ENCODE data around the gene CDHR2. TPM values are rescaled to one million over a fixed set of nuclear protein-coding genes. Genes with fewer than 3 reads are reported as not detected.

The CDHR2 gene
- total and polyA plus RNA-seq, 2 of the 13 experiments (the other 11 are each of a cell fraction or from before 2014, with no cell fraction given) = 17.9 to 20.9 TPM

- TF ChIP-seq, protein P1, sequence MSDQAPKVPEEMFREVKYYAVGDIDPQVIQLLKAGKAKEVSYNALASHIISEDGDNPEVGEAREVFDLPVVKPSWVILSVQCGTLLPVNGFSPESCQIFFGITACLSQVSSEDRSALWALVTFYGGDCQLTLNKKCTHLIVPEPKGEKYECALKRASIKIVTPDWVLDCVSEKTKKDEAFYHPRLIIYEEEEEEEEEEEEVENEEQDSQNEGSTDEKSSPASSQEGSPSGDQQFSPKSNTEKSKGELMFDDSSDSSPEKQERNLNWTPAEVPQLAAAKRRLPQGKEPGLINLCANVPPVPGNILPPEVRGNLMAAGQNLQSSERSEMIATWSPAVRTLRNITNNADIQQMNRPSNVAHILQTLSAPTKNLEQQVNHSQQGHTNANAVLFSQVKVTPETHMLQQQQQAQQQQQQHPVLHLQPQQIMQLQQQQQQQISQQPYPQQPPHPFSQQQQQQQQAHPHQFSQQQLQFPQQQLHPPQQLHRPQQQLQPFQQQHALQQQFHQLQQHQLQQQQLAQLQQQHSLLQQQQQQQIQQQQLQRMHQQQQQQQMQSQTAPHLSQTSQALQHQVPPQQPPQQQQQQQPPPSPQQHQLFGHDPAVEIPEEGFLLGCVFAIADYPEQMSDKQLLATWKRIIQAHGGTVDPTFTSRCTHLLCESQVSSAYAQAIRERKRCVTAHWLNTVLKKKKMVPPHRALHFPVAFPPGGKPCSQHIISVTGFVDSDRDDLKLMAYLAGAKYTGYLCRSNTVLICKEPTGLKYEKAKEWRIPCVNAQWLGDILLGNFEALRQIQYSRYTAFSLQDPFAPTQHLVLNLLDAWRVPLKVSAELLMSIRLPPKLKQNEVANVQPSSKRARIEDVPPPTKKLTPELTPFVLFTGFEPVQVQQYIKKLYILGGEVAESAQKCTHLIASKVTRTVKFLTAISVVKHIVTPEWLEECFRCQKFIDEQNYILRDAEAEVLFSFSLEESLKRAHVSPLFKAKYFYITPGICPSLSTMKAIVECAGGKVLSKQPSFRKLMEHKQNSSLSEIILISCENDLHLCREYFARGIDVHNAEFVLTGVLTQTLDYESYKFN (CRISPR knock-in tag; conservative IDR thresholded peaks at IDR 0.05) = 0 out of 2 replicates have a peak, but pooled peaks have one; percentile 18
- TF ChIP-seq, protein P2, sequence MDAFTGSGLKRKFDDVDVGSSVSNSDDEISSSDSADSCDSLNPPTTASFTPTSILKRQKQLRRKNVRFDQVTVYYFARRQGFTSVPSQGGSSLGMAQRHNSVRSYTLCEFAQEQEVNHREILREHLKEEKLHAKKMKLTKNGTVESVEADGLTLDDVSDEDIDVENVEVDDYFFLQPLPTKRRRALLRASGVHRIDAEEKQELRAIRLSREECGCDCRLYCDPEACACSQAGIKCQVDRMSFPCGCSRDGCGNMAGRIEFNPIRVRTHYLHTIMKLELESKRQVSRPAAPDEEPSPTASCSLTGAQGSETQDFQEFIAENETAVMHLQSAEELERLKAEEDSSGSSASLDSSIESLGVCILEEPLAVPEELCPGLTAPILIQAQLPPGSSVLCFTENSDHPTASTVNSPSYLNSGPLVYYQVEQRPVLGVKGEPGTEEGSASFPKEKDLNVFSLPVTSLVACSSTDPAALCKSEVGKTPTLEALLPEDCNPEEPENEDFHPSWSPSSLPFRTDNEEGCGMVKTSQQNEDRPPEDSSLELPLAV (CRISPR knock-in tag; conservative IDR thresholded peaks at IDR 0.05; ENCODE audit: low read depth) = no peak
- 0 out of 2 replicates have a peak, but pooled peaks have one; percentile 23 for TF ChIP-seq ZNF605 (CRISPR knock-in tag; IDR thresholded peaks at IDR 0.05)
- TF ChIP-seq PAF1 (CRISPR knock-in tag; IDR thresholded peaks at IDR 0.05) = no peak
- TF ChIP-seq ZMYM4 (CRISPR knock-in tag; IDR thresholded peaks at IDR 0.05) = no peak
- peak; percentile 9 for TF ChIP-seq XRCC5 (optimal IDR thresholded peaks at IDR 0.05; ENCODE audit: low read length)
- TF ChIP-seq BRCA1 (CRISPR knock-in tag; IDR thresholded peaks at IDR 0.05) = no peak
- no peak for TF ChIP-seq GATAD1 (CRISPR knock-in tag; IDR thresholded peaks at IDR 0.05)
- no peak for TF ChIP-seq ZNF589 (CRISPR knock-in tag; conservative IDR thresholded peaks at IDR 0.05)
- TF ChIP-seq, protein P3, sequence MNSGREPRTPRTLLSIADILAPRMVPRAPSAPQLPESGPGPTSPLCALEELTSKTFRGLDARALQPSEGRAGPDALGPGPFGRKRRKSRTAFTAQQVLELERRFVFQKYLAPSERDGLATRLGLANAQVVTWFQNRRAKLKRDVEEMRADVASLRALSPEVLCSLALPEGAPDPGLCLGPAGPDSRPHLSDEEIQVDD (CRISPR knock-in tag; IDR thresholded peaks at IDR 0.05; ENCODE audit: borderline replicate concordance) = no peak
- peak; percentile 75; the same call in 1 of the 2 replicates for TF ChIP-seq NFKB2 (CRISPR knock-in tag; IDR thresholded peaks at IDR 0.05; ENCODE audit: borderline replicate concordance)
- no peak for TF ChIP-seq ZNF354B (CRISPR knock-in tag; IDR thresholded peaks at IDR 0.05)
- TF ChIP-seq ZNF468 (CRISPR knock-in tag; IDR thresholded peaks at IDR 0.05) = no peak
- no peak for TF ChIP-seq ZNF572 (CRISPR knock-in tag; IDR thresholded peaks at IDR 0.05)
- TF ChIP-seq TRAFD1 (CRISPR knock-in tag; IDR thresholded peaks at IDR 0.05; ENCODE audit: borderline replicate concordance) = no peak
- TF ChIP-seq, protein P4, sequence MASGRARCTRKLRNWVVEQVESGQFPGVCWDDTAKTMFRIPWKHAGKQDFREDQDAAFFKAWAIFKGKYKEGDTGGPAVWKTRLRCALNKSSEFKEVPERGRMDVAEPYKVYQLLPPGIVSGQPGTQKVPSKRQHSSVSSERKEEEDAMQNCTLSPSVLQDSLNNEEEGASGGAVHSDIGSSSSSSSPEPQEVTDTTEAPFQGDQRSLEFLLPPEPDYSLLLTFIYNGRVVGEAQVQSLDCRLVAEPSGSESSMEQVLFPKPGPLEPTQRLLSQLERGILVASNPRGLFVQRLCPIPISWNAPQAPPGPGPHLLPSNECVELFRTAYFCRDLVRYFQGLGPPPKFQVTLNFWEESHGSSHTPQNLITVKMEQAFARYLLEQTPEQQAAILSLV (CRISPR knock-in tag; IDR thresholded peaks at IDR 0.05; ENCODE audit: borderline replicate concordance) = no peak
- TF ChIP-seq NFYC (CRISPR knock-in tag; IDR thresholded peaks at IDR 0.05) = no peak
- TF ChIP-seq ZBTB7A (CRISPR knock-in tag; IDR thresholded peaks at IDR 0.05) = no peak
- TF ChIP-seq ZNF619 (CRISPR knock-in tag; IDR thresholded peaks at IDR 0.05) = no peak
- no peak for TF ChIP-seq PCBP1 (IDR thresholded peaks at IDR 0.05; ENCODE audit: borderline replicate concordance, low read depth, low read length)
Measured at GRCh38 chr5:176541338-176542134, 7.6 kb upstream of the CDHR2 start (continued).

All from HepG2 (cell line).